Measurements from ENCODE around the gene IL2RG.

IL2RG gene

GRCh38 chrX:71107762-71108360, 3.5 kb downstream of the IL2RG start:
- DNase-seq: no peak

GRCh38 chrX:71107245-71107644, 4.1 kb downstream of the IL2RG start:
- no peak for DNase-seq

GRCh38 chrX:71106427-71106826, 5.0 kb downstream of the IL2RG start, which contains the start of gene CXorf65:
Gene CXorf65, minus strand, starts transcription at chrX:71106740. Its CDS starts 184 bp downstream, at chrX:71106556.
- DNase-seq: no peak

GRCh38 chrX:71105628-71106027, 5.7 kb downstream of the IL2RG start:
- no peak for DNase-seq

GRCh38 chrX:71103110-71103983, 8.0 kb downstream of the IL2RG start:
- no peak for DNase-seq

- DNase-seq: no peak
Measured at GRCh38 chrX:71102292-71102691, 9.1 kb downstream of the IL2RG start.

- no peak for DNase-seq
Measured at GRCh38 chrX:71100581-71101505, 10.5 kb downstream of the IL2RG start.

GRCh38 chrX:71099736-71100135, 11.6 kb downstream of the IL2RG start:
- no peak for DNase-seq

- DNase-seq: no peak
Measured at GRCh38 chrX:71098951-71099506, 12.3 kb downstream of the IL2RG start.

- no peak for DNase-seq
Measured at GRCh38 chrX:71098302-71098701, 13.1 kb downstream of the IL2RG start.

GRCh38 chrX:71096760-71097032, 14.7 kb downstream of the IL2RG start:
- no peak for DNase-seq

GRCh38 chrX:71095981-71096759, 15.2 kb downstream of the IL2RG start:
- DNase-seq: peak; percentile 3

- peak; percentile 64 for DNase-seq
Measured at GRCh38 chrX:71095555-71095980, 15.8 kb downstream of the IL2RG start, which contains the start of gene FOXO4. Gene FOXO4, plus strand, starts transcription at chrX:71095851. Its CDS starts 678 bp downstream, at chrX:71096529.

- no peak for DNase-seq
Measured at GRCh38 chrX:71095033-71095432, 16.3 kb downstream of the IL2RG start.

- DNase-seq: no peak
Measured at GRCh38 chrX:71091263-71091662, 20.1 kb downstream of the IL2RG start.

- no peak for DNase-seq
Measured at GRCh38 chrX:71085900-71086299, 25.5 kb downstream of the IL2RG start.

- no peak for DNase-seq
Measured at GRCh38 chrX:71082822-71083221, 28.6 kb downstream of the IL2RG start.

GRCh38 chrX:71082124-71082647, 29.2 kb downstream of the IL2RG start:
- DNase-seq: no peak

GRCh38 chrX:71081330-71082123, 29.9 kb downstream of the IL2RG start:
- DNase-seq: no peak

GRCh38 chrX:71070531-71070930, 40.8 kb downstream of the IL2RG start:
- DNase-seq: no peak
